GM18508 (cell line): ENCODE measurements around the gene RPL7L1.

Source experiments
- ATAC-seq: cut with Tn5 transposase; IDR thresholded peaks from one replicate; pipeline ENCODE4 v1.9.1; 2021; ENCODE audit warnings: moderate number of reproducible peaks; ENCODE audit not compliant: insufficient read depth, unreplicated experiment

RPL7L1 gene

GRCh38 chr6:42928986-42929820, 49.8 kb downstream of the RPL7L1 start, which contains the start of gene CNPY3:
Gene CNPY3 (plus strand): TSS chr6:42929480. CDS start chr6:42929571, 91 bp downstream.
- ATAC-seq = peak; percentile 52

- ATAC-seq = peak; percentile 41
Measured at GRCh38 chr6:42929821-42930360, 50.5 kb downstream of the RPL7L1 start.

GRCh38 chr6:42932412-42932811, 53.0 kb downstream of the RPL7L1 start:
- ATAC-seq = no peak

GRCh38 chr6:42933205-42933604, 53.8 kb downstream of the RPL7L1 start:
- ATAC-seq = no peak

DNA sequence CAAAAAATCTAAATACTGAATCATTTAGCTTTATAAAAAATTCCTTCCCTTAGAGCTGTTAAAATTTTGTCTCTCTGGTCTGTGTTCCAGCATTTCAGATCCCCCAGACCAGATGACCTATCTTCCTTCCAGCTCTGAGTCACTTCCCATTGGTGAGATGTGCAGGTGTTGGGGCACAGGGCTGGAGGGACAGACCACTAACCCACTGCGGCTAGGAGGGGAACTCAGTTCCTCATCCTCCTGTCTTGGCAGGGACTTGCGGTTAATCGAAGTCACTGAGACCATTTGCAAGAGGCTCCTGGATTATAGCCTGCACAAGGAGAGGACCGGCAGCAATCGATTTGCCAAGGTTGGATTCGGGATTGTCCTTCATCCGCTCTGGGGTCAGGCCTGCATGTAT, 55.9 kb downstream of the RPL7L1 start:
- ATAC-seq = no peak

DNA sequence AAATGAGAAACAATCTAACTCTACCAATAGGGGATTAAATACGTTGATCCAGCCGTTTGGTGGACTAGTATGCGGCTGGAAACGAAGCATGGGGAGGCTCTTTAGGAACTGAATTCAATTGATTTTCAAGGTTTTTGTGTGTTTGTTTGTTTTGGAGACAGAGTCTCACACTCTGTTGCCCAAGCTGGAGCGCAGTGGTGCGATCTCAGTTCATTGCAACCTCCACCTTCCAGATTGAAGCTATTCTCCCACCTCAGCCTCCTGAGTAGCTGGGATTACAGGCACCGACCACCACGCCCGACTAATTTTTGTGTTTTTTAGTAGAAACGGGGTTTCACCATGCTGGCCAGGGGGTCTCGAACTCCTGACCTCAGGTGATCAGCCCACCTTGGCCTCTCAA, 57.0 kb downstream of the RPL7L1 start:
- no peak for ATAC-seq

- ATAC-seq = no peak
Measured at GRCh38 chr6:42937548-42938427, 58.4 kb downstream of the RPL7L1 start.

- ATAC-seq = no peak
Measured at GRCh38 chr6:42938428-42938796, 59.0 kb downstream of the RPL7L1 start.

DNA sequence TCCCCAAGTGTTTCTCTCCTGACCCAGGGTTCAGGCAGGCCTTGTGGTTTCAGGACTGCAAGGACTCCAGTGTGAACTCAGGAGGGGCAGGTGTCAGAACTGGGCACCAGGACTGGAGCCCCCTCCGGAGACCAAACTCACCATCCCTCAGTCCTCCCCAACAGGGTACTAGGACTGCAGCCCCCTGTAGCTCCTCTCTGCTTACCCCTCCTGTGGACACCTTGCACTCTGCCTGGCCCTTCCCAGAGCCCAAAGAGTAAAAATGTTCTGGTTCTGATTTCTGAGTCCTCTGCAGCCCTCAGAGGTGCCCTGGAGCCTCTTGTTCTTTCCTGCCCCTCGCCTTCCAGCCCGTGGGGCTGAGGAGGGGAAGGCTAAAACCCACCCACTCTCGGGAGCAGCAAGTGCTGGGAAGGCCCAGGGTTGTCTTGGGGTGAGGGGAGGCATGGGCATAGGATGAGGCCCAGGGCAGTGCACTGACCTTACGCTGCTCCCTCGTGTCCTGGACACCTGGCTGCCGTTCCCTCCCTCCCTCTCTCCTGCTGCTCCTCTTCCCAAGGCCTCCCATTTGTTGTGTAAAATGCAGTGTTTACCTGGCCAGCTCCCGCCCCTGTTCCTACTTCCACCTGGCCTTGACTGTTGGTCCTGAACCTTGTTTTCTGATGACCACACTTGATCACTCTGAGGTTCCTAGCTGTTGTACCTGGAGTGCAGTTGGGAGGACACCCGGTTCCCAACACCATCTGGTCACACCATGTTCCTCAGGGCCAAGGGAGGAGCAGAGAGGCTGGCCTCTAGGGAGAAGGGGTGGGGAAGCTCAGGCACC, 59.8 kb downstream of the RPL7L1 start:
- ATAC-seq = no peak
